ENCODE measurements around the gene TNFAIP8L1. TPM values are rescaled to one million over a fixed set of nuclear protein-coding genes. Genes with fewer than 3 reads are reported as not detected.

Gene TNFAIP8L1
- total and polyA plus RNA-seq, 2 of the 8 experiments (the other 6 are each of a cell fraction or from before 2014, with no cell fraction given), result 3.2 to 6.1 TPM

GRCh38 chr19:4656102-4656501 lies 16.8 kb downstream of the TNFAIP8L1 start:
- no peaks in the 10 kb centered on the region for H3K27me3 ChIP-seq (replicated peaks in 1 of 4; ENCODE audit: control insufficient read depth in 3 of 4, extremely low read depth in 1 of 4, insufficient read depth in 3 of 4, low read length in 3 of 4)
- H3K14ac ChIP-seq (ENCODE audit: insufficient read length), result no peak overlapping the region
- no peak overlapping the region for H4K8ac ChIP-seq (ENCODE audit: extremely low read depth, insufficient read depth, low read length)
- ChIA-PET POLR2A (ENCODE audit: partially characterized antibody) (interaction anchor here (0.8 kb wide), 1 partner anchor 21 kb away, joined by 4 read pairs; no protein-coding TSS in a partner anchor), CTCF (ENCODE audit: partially characterized antibody) (interaction anchor here (0.6 to 2.3 kb wide), 11 partner anchors 12 to 430 kb away, joined by 3 to 9 read pairs (median 4); no protein-coding TSS in a partner anchor)
- no peaks in the 10 kb centered on the region for H3K79me2 ChIP-seq (ENCODE audit: control insufficient read depth in 1 of 2, insufficient read depth in 2 of 2, low read length in 2 of 2)
- no peak overlapping the region for H3K18ac ChIP-seq (ENCODE audit: extremely low read depth, low read length)
- no peak overlapping the region for H3K27ac ChIP-seq (ENCODE audit: low read depth, low read length)
- FAIRE-seq (no peak), DNase-seq (ENCODE audit: low read depth in 1 of 2, low spot score in 2 of 2) (no peak)
- no peak overlapping the region for H2BK120ac ChIP-seq (replicated peaks; ENCODE audit: low read depth, low read length)
- H4K5ac ChIP-seq (ENCODE audit: insufficient read length, low read depth, low read length), result no peak overlapping the region
- no peak overlapping the region for H3K4me2 ChIP-seq (ENCODE audit: insufficient read depth in 1 of 2, low read depth in 2 of 2, low read length in 2 of 2)
- H2AK5ac ChIP-seq (ENCODE audit: low read depth, low read length), result no peak overlapping the region
- no peak overlapping the region for H3K4me3 ChIP-seq (ENCODE audit: extremely low read depth in 1 of 4, insufficient read depth in 2 of 4, low read depth in 3 of 4, low read length in 4 of 4)
- no peak overlapping the region for H2BK15ac ChIP-seq (ENCODE audit: low read length)
- WGBS, 2 experiments (ENCODE audit: extremely low coverage in 1 of 2, insufficient coverage in 1 of 2, insufficient read length in 1 of 2, insufficient replicate concordance in 2 of 2, low coverage in 1 of 2, low lambda C conversion rate in 2 of 2, missing lambda C conversion rate in 1 of 2), result 97% methylated on average over 6 of the region's 8 CpGs; no CpG with 5 or more reads in 1 of the 2 experiments
- no peak overlapping the region for H3K23ac ChIP-seq (ENCODE audit: insufficient read length)
- H3K36me3 ChIP-seq (ENCODE audit: control insufficient read depth in 2 of 4, insufficient read depth in 4 of 4, low read length in 3 of 4), result peaks cover 2 to 14% (median 8%) of the 10 kb centered on the region in 4 experiments; a peak in 7 of 8 replicates
- H3K23me2 ChIP-seq (ENCODE audit: low read depth, low read length), result no peaks in the 10 kb centered on the region
- no peak overlapping the region for H3K4ac ChIP-seq (replicated peaks; ENCODE audit: insufficient read length, low read depth, low read length)
- TF ChIP-seq POU5F1 (IDR thresholded peaks at IDR 0.05; ENCODE audit: low read depth, low read length) (no peak), TAF1 (IDR thresholded peaks at IDR 0.05; ENCODE audit: low read depth, low read length) (no peak), POLR2AphosphoS5 (IDR thresholded peaks at IDR 0.05; ENCODE audit: low read depth, low read length) (no peak), MAX (IDR thresholded peaks at IDR 0.05) (no peak), GTF2F1 (IDR thresholded peaks at IDR 0.05; ENCODE audit: borderline replicate concordance, low read depth, low read length) (no peak)
- peaks cover 0 to 9% of the 10 kb centered on the region in 2 experiments for H4K20me1 ChIP-seq (replicated peaks in 1 of 2; ENCODE audit: control insufficient read depth in 1 of 2, insufficient read depth in 2 of 2, low read length in 2 of 2)
- H2BK20ac ChIP-seq (ENCODE audit: low read length), result no peak overlapping the region
- H2BK5ac ChIP-seq (ENCODE audit: low read depth, low read length), result no peak overlapping the region
- H2BK12ac ChIP-seq (ENCODE audit: low read depth, low read length), result no peak overlapping the region
- no peaks in the 10 kb centered on the region; the same call in 1 of the 2 replicates for H3K79me1 ChIP-seq (ENCODE audit: low read depth, low read length)
- H4K91ac ChIP-seq (replicated peaks; ENCODE audit: insufficient read length, low read length), result no peak overlapping the region
- H3K4me1 ChIP-seq (replicated peaks in 1 of 4; ENCODE audit: control insufficient read depth in 3 of 4, insufficient read depth in 4 of 4, low read length in 3 of 4), result no peaks in the 10 kb centered on the region
- no peak overlapping the region for H2AFZ ChIP-seq (ENCODE audit: low read length)
- H3K56ac ChIP-seq (replicated peaks; ENCODE audit: insufficient read length, low read depth, low read length), result no peak overlapping the region
- no peaks in the 10 kb centered on the region for H3K9me3 ChIP-seq (ENCODE audit: insufficient read depth in 2 of 2, low read depth in 1 of 2, low read length in 1 of 2)
- H3K9ac ChIP-seq (replicated peaks in 1 of 4; ENCODE audit: extremely low read depth in 1 of 4, low read depth in 3 of 4, low read length in 3 of 4), result no peak overlapping the region
